Fibroblast of villous mesenchyme (primary cell): ENCODE results near the gene MUSTN1. TPM values are rescaled to one million over a fixed set of nuclear protein-coding genes. Genes with fewer than 3 reads are reported as not detected.

Experiments used
- DNase-seq: peaks from one replicate; pipeline ENCODE4 v3.0.0-alpha.2; 2010; ENCODE audit warnings: low read depth
- H3K4me3 ChIP-seq: 2 replicates; pipeline ENCODE4 v1.5.1; 2011; ENCODE audit warnings: low read depth, mild to moderate bottlenecking, low read length
- small RNA-seq: library from RNA; depleted of rRNA; stranded (forward); fragments of <200 nt; gene quantifications from one replicate; pipeline ENCODE3, GENCODE V24; 2012
- total RNA-seq: library from RNA; depleted of rRNA; stranded (reverse); fragments of >200 nt; gene quantifications from 2 replicates; pipeline ENCODE4 v1.2.3, GENCODE V29; 2012
- TF ChIP-seq, protein P1 (sequence below): IDR thresholded peaks from 2 replicates; pipeline ENCODE4 v1.5.1; 2012; ENCODE audit warnings: low read depth, mild to moderate bottlenecking, low read length; ENCODE audit not compliant: insufficient read depth

The MUSTN1 gene
- total RNA-seq, 1 donor: not detected

DNA sequence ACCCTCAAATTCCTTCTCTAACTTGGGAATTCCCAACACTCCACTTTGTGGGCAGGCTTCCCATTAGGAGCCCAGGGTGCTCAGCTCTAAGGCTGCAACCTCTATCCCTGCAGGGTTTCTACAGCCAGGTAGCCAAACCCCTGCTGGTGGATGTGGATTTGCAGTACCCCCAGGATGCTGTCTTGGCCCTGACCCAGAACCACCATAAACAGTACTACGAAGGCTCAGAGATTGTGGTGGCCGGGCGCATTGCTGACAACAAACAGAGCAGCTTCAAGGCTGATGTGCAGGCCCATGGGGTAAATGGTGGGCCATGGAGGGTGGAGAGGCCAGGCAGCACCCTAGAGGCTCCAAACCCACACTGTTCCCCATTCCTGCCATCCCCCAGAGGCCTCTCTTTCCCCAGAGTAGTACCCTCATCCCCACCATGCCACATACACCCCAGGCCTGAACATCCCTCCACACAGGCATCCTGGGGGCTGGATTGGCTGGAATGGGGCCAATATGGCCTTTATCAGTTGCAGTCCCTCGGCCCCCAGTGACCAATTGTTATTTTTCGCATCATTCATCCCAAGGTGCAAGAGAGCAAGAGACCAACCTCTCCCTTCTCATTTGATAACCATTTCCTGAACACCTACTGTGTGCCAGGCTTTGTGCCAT is 49.8 kb downstream of the MUSTN1 start:
- TF ChIP-seq, protein P1, sequence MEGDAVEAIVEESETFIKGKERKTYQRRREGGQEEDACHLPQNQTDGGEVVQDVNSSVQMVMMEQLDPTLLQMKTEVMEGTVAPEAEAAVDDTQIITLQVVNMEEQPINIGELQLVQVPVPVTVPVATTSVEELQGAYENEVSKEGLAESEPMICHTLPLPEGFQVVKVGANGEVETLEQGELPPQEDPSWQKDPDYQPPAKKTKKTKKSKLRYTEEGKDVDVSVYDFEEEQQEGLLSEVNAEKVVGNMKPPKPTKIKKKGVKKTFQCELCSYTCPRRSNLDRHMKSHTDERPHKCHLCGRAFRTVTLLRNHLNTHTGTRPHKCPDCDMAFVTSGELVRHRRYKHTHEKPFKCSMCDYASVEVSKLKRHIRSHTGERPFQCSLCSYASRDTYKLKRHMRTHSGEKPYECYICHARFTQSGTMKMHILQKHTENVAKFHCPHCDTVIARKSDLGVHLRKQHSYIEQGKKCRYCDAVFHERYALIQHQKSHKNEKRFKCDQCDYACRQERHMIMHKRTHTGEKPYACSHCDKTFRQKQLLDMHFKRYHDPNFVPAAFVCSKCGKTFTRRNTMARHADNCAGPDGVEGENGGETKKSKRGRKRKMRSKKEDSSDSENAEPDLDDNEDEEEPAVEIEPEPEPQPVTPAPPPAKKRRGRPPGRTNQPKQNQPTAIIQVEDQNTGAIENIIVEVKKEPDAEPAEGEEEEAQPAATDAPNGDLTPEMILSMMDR: no peak
- no peak for DNase-seq
- H3K4me3 ChIP-seq: no peak overlapping the region

DNA sequence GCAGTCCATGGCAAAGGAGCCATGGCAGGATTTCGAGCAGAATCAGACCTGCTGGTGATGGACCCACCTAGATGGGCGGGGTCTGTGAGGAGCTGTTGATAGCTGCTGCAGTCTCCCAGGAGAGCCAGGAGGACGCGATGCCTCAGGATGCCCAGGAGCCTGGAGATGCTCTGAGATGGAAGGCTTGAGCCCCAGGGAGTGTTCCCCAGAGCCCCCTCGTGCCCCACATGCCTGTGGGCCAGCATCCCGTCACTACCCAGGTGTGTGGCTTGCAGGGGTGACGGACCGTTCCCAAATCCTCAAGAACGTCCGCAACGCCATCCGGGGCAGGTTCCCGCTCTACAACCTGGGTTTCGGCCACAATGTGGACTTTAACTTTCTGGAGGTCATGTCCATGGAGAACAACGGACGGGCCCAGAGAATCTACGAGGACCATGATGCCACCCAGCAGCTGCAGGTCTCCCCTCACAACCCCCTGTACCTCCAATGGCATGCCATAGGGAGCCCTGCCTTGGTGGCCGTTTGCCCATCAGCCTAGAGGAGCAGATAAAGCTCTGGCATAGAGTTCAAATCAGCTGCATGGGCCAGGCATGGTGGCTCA is 50.7 kb downstream of the MUSTN1 start:
- no peak for DNase-seq
- no peak overlapping the region for H3K4me3 ChIP-seq
- TF ChIP-seq, protein P1: no peak

DNA sequence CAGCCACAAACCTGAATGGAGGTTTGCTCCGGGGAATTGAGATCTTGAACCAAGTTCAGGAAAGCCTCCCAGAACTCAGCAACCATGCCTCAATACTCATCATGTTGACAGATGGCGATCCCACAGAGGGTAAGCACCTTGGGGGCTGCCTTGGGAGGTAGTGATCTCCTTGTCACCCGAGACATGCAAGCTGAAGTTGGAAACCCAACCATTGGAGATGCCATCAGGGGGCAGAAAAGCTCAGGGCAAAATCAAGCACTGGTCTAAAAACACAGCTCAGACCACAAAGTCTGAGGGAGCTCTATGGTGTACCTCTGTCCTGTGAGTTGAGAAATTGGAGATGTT is 51.6 kb downstream of the MUSTN1 start:
- H3K4me3 ChIP-seq: no peak overlapping the region
- TF ChIP-seq, protein P1: no peak
- DNase-seq: peak; percentile 2

Small RNA genes lying within 50 kb of the gene (small RNA-seq; reads per million reads assigned to genes)
- gene MIR8064 (not detected), gene MUSTN1 (not detected)

Other genes starting within 250 kb of the MUSTN1 start
- 74.3 and 87.6 TPM in 2 replicates for gene PBRM1, start 149.1 kb downstream of the MUSTN1 start, total RNA-seq
- 114 and 130 TPM in 2 replicates for gene GNL3, start 149.0 kb downstream of the MUSTN1 start, total RNA-seq
- 84.1 and 108 TPM in 2 replicates for gene GLT8D1, start 129.2 kb downstream of the MUSTN1 start, total RNA-seq
- gene SPCS1, start 128.9 kb downstream of the MUSTN1 start, total RNA-seq: 66.9 and 77.0 TPM in 2 replicates
- gene NEK4, start 64.1 kb downstream of the MUSTN1 start, total RNA-seq: 28.1 and 33.2 TPM in 2 replicates
- not detected in 2 replicates for gene ITIH1, start 57.4 kb downstream of the MUSTN1 start, total RNA-seq
- gene ITIH3, start 40.2 kb downstream of the MUSTN1 start, total RNA-seq: 1.6 and 8.2 TPM in 2 replicates
- 0.32 and 1.3 TPM in 2 replicates for gene ITIH4, start 4.3 kb downstream of the MUSTN1 start, total RNA-seq
- gene STIMATE, start 62.5 kb upstream of the MUSTN1 start, total RNA-seq: 12.6 and 15.1 TPM in 2 replicates
- 3.9 and 4.8 TPM in 2 replicates for gene SFMBT1, start 211.1 kb upstream of the MUSTN1 start, total RNA-seq